ENCODE data around the gene S100B. TPM values are rescaled to one million over a fixed set of nuclear protein-coding genes. Genes with fewer than 3 reads are reported as not detected.
A peak's percentile ranks its signal among the peaks of the same experiment; 100 is the strongest.

S100B gene
- total and polyA plus RNA-seq, 4 donors = 0.79 to 1.4 (median 1.1) TPM

GRCh38 chr21:46625759-46626158, 20.9 kb upstream of the S100B start:
- H3K36me3 ChIP-seq (ENCODE audit: control insufficient read depth in 4 of 4, insufficient read depth in 3 of 4, low read depth in 1 of 4, low read length in 3 of 4) = no peaks in the 10 kb centered on the region
- no peak for DNase-seq (ENCODE audit: low spot score)
- H3K4me1 ChIP-seq (ENCODE audit: control insufficient read depth in 4 of 4, insufficient read depth in 4 of 4, low read length in 3 of 4) = no peaks in the 10 kb centered on the region
- H3K4me3 ChIP-seq (ENCODE audit: low read depth in 1 of 3, low read length in 3 of 3) = no peak overlapping the region
- H3K27ac ChIP-seq (ENCODE audit: low read depth in 1 of 2, low read length in 2 of 2) = no peak overlapping the region
- no peak overlapping the region for H3K9ac ChIP-seq (ENCODE audit: low read depth in 1 of 2, low read length in 2 of 2)
- no peaks in the 10 kb centered on the region for H3K27me3 ChIP-seq (ENCODE audit: control insufficient read depth in 4 of 4, insufficient read depth in 4 of 4, low read length in 3 of 4)
- 87% methylated on average over 1 of the region's 1 CpG for WGBS
- TF ChIP-seq HNF4A (conservative IDR thresholded peaks at IDR 0.05) (no peak), FOXA2 (IDR thresholded peaks at IDR 0.05) (no peak)
- H3K9me3 ChIP-seq (ENCODE audit: control insufficient read depth in 4 of 4, low read length in 3 of 4) = peaks cover 0 to 4% (median 0%) of the 10 kb centered on the region in 4 donors

DNA sequence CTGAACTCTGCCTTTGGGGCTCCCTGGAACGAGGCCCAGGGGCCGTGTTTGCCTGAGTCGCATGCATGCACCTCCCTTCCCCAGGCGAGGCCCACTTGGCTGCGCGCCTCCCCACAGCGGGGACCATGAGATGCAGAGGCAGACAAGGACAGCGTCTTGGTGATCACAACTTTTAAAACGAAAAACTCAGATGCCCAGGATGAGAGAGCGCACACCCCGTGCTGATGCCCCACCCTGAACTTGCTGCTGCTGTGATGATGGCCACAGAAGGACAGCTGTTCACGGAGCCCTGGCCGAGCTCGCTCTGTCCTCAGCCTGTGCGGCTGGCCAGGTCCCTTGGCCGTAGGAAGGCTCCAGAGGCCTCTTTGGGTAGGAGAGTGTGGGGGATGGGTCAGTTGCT, 19.2 kb upstream of the S100B start:
- no peaks in the 10 kb centered on the region for H3K27me3 ChIP-seq (ENCODE audit: control insufficient read depth in 4 of 4, insufficient read depth in 4 of 4, low read length in 3 of 4)
- no peaks in the 10 kb centered on the region for H3K36me3 ChIP-seq (ENCODE audit: control insufficient read depth in 4 of 4, insufficient read depth in 3 of 4, low read depth in 1 of 4, low read length in 3 of 4)
- TF ChIP-seq REST (IDR thresholded peaks at IDR 0.05) (no peak), GABPA (IDR thresholded peaks at IDR 0.05 in 1 of 2, conservative IDR thresholded peaks at IDR 0.05 in 1 of 2) (no peak), HNF4A (conservative IDR thresholded peaks at IDR 0.05) (no peak), SP1 (IDR thresholded peaks at IDR 0.05) (no peak), RXRA (IDR thresholded peaks at IDR 0.05) (no peak), EGR1 (IDR thresholded peaks at IDR 0.05; ENCODE audit: low read depth in 2 of 2) (no peak), FOXA1 (IDR thresholded peaks at IDR 0.05) (no peak)
- H3K4me1 ChIP-seq (ENCODE audit: control insufficient read depth in 4 of 4, insufficient read depth in 4 of 4, low read length in 3 of 4) = no peaks in the 10 kb centered on the region
- H3K9me3 ChIP-seq (ENCODE audit: control insufficient read depth in 4 of 4, low read length in 3 of 4) = peaks cover 0 to 4% (median 0%) of the 10 kb centered on the region in 4 donors
- no peak overlapping the region for H3K4me3 ChIP-seq (ENCODE audit: low read depth in 1 of 3, low read length in 3 of 3)
- H3K9ac ChIP-seq (ENCODE audit: low read depth in 1 of 2, low read length in 2 of 2) = no peak overlapping the region
- no peak for DNase-seq (ENCODE audit: low spot score)
- H3K27ac ChIP-seq (ENCODE audit: low read depth in 1 of 2, low read length in 2 of 2) = no peak overlapping the region
- WGBS = 91% methylated on average over 16 of the region's 16 CpGs

GRCh38 chr21:46622226-46622625, 17.3 kb upstream of the S100B start:
- H3K27ac ChIP-seq (ENCODE audit: low read depth in 1 of 2, low read length in 2 of 2) = no peak overlapping the region
- H3K9me3 ChIP-seq (ENCODE audit: control insufficient read depth in 4 of 4, low read length in 3 of 4) = peaks cover 0 to 4% (median 0%) of the 10 kb centered on the region in 4 donors
- DNase-seq (ENCODE audit: low spot score) = peak; percentile 36
- no peak overlapping the region for H3K4me3 ChIP-seq (ENCODE audit: low read depth in 1 of 3, low read length in 3 of 3)
- peaks cover 0 to 3% (median 0%) of the 10 kb centered on the region in 4 donors for H3K27me3 ChIP-seq (ENCODE audit: control insufficient read depth in 4 of 4, insufficient read depth in 4 of 4, low read length in 3 of 4)
- 59% methylated on average over 4 of the region's 4 CpGs for WGBS
- no peaks in the 10 kb centered on the region for H3K36me3 ChIP-seq (ENCODE audit: control insufficient read depth in 4 of 4, insufficient read depth in 3 of 4, low read depth in 1 of 4, low read length in 3 of 4)
- TF ChIP-seq RAD21 (IDR thresholded peaks at IDR 0.05) (peak in 1 of 2 donors; percentile 14), HNF4G (IDR thresholded peaks at IDR 0.05) (peak; percentile 37), JUND (IDR thresholded peaks at IDR 0.05) (no peak), HNF4A (conservative IDR thresholded peaks at IDR 0.05) (peak; percentile 26 to 60), SP1 (IDR thresholded peaks at IDR 0.05) (peak; percentile 23), NR2F2 (IDR thresholded peaks at IDR 0.05) (no peak)
- TF ChIP-seq, protein P1, sequence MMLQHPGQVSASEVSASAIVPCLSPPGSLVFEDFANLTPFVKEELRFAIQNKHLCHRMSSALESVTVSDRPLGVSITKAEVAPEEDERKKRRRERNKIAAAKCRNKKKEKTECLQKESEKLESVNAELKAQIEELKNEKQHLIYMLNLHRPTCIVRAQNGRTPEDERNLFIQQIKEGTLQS (IDR thresholded peaks at IDR 0.05) = no peak
- H3K4me1 ChIP-seq (ENCODE audit: control insufficient read depth in 4 of 4, insufficient read depth in 4 of 4, low read length in 3 of 4) = no peaks in the 10 kb centered on the region
- H3K9ac ChIP-seq (ENCODE audit: low read depth in 1 of 2, low read length in 2 of 2) = no peak overlapping the region
